Large intestine (tissue), 3 donors: ENCODE data around the gene ANLN. TPM values are rescaled to one million over a fixed set of nuclear protein-coding genes. Genes with fewer than 3 reads are reported as not detected.
A peak's percentile ranks its signal among the peaks of the same experiment; 100 is the strongest.
"Not testable (repeated sequence)": the region's sequence is repeated elsewhere in the genome, so short reads cannot be mapped to it uniquely, and the experiment has no call there.

Source experiments
- DNase-seq, 2 donors: peaks; one replicate each; pipeline versions ENCODE4 v3.0.0 to v3.0.0-alpha.2; 2013
- H3K27ac ChIP-seq: one replicate; pipeline ENCODE4 v1.5.1; 2013; ENCODE audit warnings: low read length
- H3K27me3 ChIP-seq: 2 replicates; pipeline ENCODE4 v1.6.1; 2013; ENCODE audit warnings: low read length; ENCODE audit not compliant: control insufficient read depth, insufficient read depth
- H3K36me3 ChIP-seq: 2 replicates; pipeline ENCODE4 v1.6.1; 2013; ENCODE audit warnings: low read length; ENCODE audit not compliant: control insufficient read depth, insufficient read depth
- H3K4me1 ChIP-seq: one replicate; pipeline ENCODE4 v1.6.1; 2013; ENCODE audit warnings: low read length; ENCODE audit not compliant: control insufficient read depth, insufficient read depth
- H3K4me3 ChIP-seq: one replicate; pipeline ENCODE4 v1.5.1; 2013; ENCODE audit warnings: low read length
- H3K9me3 ChIP-seq: one replicate; pipeline ENCODE4 v1.6.1; 2013; ENCODE audit warnings: mild to moderate bottlenecking, low read depth, low read length, moderate library complexity; ENCODE audit not compliant: control insufficient read depth
- WGBS: methylation state at CpG from one replicate; pipeline ENCODE4 v1.1.5; 2013; ENCODE audit warnings: low lambda C conversion rate; ENCODE audit not compliant: insufficient coverage; 5-methylcytosine and 5-hydroxymethylcytosine counted together
- polyA plus RNA-seq: library from polyadenylated mRNA; unstranded; fragments of 120-200 nt; gene quantifications from one replicate; pipeline ENCODE4 v1.2.1, GENCODE V29; 2013

ANLN gene
- polyA plus RNA-seq, 1 donor: 19.4 TPM

- H3K36me3 ChIP-seq, H3K4me3 ChIP-seq, DNase-seq, H3K27ac ChIP-seq, H3K27me3 ChIP-seq, H3K4me1 ChIP-seq, H3K9me3 ChIP-seq: not testable (repeated sequence)
- WGBS: no CpG with 5 or more reads among the region's 4 CpGs
Measured at GRCh38 chr7:36483853-36484252, 94.2 kb downstream of the ANLN start.

DNA sequence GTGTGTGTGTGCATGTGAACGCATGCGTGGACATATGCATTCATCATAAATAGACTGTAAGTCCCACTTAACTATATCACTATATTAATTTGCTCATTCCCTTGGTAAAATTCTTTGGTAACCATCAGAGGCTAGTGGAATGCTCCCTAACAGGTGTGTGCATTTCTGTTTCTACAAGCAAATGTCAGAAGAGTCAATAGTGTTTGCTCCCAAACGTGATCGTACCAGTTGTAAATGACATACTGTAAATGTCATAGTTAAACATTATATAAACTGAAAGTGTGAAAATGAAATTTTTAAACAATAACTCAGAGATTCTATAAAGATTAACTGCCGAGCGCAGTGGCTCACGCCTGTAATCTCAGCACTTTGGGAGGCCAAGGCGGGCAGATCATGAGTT is 94.6 kb downstream of the ANLN start:
- Histone ChIP-seq H3K9me3 (no peaks in the 10 kb centered on the region), H3K27me3 (no peaks in the 10 kb centered on the region), H3K36me3 (no peaks in the 10 kb centered on the region), H3K27ac (no peak overlapping the region), H3K4me3 (no peak overlapping the region), H3K4me1 (no peaks in the 10 kb centered on the region)
- WGBS: 0% methylated on average over 2 of the region's 8 CpGs
- peak in 1 of 2 donors; percentile 22 for DNase-seq

DNA sequence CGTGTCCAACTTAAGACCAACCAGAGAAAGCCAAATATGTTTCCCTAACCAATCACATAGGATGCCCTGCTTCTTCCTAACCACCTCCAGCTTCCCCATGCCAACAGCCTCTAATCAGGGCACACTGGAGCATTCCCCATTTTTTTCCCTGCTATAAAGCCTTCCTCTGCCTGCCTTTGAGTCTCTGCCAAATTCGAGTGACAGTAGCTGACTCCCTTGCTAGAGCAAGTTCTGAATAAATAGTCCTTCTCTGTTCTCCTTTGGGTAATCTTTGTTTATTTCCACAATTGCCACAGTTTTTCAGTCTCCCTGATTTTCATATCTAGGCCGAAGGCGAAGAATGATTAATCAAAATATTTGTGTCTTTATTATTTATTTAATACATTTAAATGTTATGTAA is 96.7 kb downstream of the ANLN start:
- H3K36me3 ChIP-seq: no peaks in the 10 kb centered on the region
- H3K27me3 ChIP-seq: no peaks in the 10 kb centered on the region
- H3K4me3 ChIP-seq: no peak overlapping the region
- no peaks in the 10 kb centered on the region for H3K4me1 ChIP-seq
- H3K9me3 ChIP-seq: no peaks in the 10 kb centered on the region
- no peak overlapping the region for H3K27ac ChIP-seq
- DNase-seq: no peak
- WGBS: 100% methylated on average over 2 of the region's 4 CpGs

DNA sequence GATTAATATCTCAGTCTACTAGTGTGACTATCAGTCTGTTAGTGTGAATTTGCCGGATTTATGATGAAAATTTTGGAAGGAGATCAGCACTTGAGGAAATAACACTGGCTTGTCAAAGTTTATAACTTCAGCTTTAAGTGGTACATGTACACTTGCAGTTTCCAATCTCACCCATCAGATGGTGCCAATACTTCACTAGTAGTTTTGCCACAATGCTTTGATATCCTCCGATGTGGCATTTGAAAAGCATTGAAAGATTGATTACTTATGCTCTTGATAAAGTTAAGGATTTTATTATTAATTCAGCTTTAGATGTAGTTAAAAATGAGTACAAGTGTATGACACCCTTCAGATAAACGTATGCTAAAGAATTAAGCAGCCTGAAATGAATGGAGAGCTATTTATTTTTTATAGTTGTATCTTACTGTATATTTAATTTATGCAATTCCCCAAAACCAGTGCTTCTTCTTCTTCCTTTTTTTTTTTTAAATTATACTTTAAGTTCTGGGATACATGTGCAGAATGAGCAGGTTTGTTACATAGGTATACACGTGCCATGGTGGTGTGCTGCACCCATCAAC is 98.2 kb downstream of the ANLN start:
- H3K36me3 ChIP-seq: no peaks in the 10 kb centered on the region
- no peaks in the 10 kb centered on the region for H3K9me3 ChIP-seq
- no CpG with 5 or more reads among the region's 4 CpGs for WGBS
- no peaks in the 10 kb centered on the region for H3K4me1 ChIP-seq
- no peak overlapping the region for H3K27ac ChIP-seq
- peak; percentile 33 to 51 for DNase-seq
- no peaks in the 10 kb centered on the region for H3K27me3 ChIP-seq
- no peak overlapping the region for H3K4me3 ChIP-seq

GRCh38 chr7:36488672-36489071 is 99.0 kb downstream of the ANLN start:
- WGBS: no CpG with 5 or more reads among the region's 5 CpGs

GRCh38 chr7:36490419-36490830 is 100.8 kb downstream of the ANLN start:
- H3K9me3 ChIP-seq: no peaks in the 10 kb centered on the region
- H3K4me3 ChIP-seq: no peak overlapping the region
- no peak for DNase-seq
- H3K27me3 ChIP-seq: no peaks in the 10 kb centered on the region
- no peaks in the 10 kb centered on the region for H3K4me1 ChIP-seq
- H3K36me3 ChIP-seq: no peaks in the 10 kb centered on the region
- WGBS: no CpG with 5 or more reads among the region's 3 CpGs
- no peak overlapping the region for H3K27ac ChIP-seq

More at GRCh38 chr7:36488672-36489071, 99.0 kb downstream of the ANLN start:
- H3K4me3 ChIP-seq, H3K27me3 ChIP-seq, H3K36me3 ChIP-seq, H3K9me3 ChIP-seq, H3K4me1 ChIP-seq, DNase-seq, H3K27ac ChIP-seq: not testable (repeated sequence)

- no peaks in the 10 kb centered on the region for H3K27me3 ChIP-seq
- H3K9me3 ChIP-seq: no peaks in the 10 kb centered on the region
- 93% methylated on average over 2 of the region's 3 CpGs for WGBS
Measured at GRCh38 chr7:36491317-36491716, 101.7 kb downstream of the ANLN start.

GRCh38 chr7:36496576-36496975 is 106.9 kb downstream of the ANLN start:
- Histone ChIP-seq H3K4me1 (no peaks in the 10 kb centered on the region), H3K36me3 (no peaks in the 10 kb centered on the region), H3K27me3 (no peaks in the 10 kb centered on the region), H3K27ac (no peak overlapping the region), H3K4me3 (no peak overlapping the region), H3K9me3 (no peaks in the 10 kb centered on the region)
- WGBS: 83% methylated on average over 1 of the region's 6 CpGs
- no peak for DNase-seq

More at GRCh38 chr7:36491317-36491716, 101.7 kb downstream of the ANLN start:
- Histone ChIP-seq H3K36me3 (no peaks in the 10 kb centered on the region), H3K4me1 (no peaks in the 10 kb centered on the region), H3K4me3 (no peak overlapping the region), H3K27ac (no peak overlapping the region)
- DNase-seq: no peak

DNA sequence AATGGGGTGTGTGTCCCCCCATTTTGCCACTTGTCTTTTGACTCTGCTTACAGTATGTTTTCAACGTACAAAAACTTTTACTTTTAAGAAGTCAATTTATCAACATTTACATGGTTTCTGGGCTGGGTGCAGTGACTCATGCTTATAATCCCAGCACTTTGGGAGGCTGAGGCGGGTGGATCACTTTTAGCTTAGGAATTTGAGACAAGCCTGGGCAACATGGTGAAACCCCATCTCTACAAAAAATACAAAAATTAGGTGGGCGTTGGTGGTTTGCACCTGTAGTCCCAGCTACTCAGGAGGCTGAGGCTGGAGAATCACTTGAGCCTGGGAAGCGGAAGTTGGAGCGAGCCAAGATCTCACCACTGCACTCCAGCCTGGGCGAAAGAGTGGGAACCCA is 107.5 kb downstream of the ANLN start:
- H3K36me3 ChIP-seq, H3K27me3 ChIP-seq, H3K4me1 ChIP-seq, DNase-seq, H3K9me3 ChIP-seq, H3K4me3 ChIP-seq, H3K27ac ChIP-seq: not testable (repeated sequence)
- WGBS: no CpG with 5 or more reads among the region's 6 CpGs

- no CpG with 5 or more reads among the region's 4 CpGs for WGBS
- Histone ChIP-seq H3K27ac (no peak overlapping the region), H3K4me1 (no peaks in the 10 kb centered on the region), H3K36me3 (no peaks in the 10 kb centered on the region), H3K27me3 (no peaks in the 10 kb centered on the region), H3K9me3 (no peaks in the 10 kb centered on the region), H3K4me3 (no peak overlapping the region)
- DNase-seq: no peak
Measured at GRCh38 chr7:36497775-36498174, 108.1 kb downstream of the ANLN start.
